ENCODE results near the gene NPEPPS.
"Not testable (repeated sequence)": the region's sequence is repeated elsewhere in the genome, so short reads cannot be mapped to it uniquely, and the experiment has no call there.

DNA sequence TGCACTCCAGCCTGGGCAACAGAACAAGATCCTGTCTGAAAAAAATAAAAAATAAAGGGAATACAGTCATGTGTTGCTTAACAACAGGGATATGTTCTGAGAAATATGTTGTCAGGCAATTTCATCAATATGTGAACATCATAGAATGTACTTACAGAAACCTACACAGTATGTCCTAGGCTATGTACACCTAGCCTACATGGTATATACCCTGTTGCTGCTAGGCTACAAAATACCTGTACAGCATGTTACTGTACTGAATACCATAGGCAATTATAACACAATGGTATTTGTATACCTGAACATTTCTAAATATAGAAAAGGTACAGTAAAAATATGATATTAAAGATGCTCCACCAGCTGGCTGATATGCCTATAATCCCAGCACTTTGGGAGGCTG is 62.6 kb downstream of the NPEPPS start:
- TF ChIP-seq TCF4 (CRISPR knock-in tag; IDR thresholded peaks at IDR 0.05; ENCODE audit: borderline replicate concordance); ZFP30 (CRISPR knock-in tag; IDR thresholded peaks at IDR 0.05); ARNTL (CRISPR knock-in tag; IDR thresholded peaks at IDR 0.05; ENCODE audit: borderline replicate concordance, low read depth); CSDC2 (CRISPR knock-in tag; IDR thresholded peaks at IDR 0.05); ESRRG (CRISPR knock-in tag; IDR thresholded peaks at IDR 0.05); ZNF565 (CRISPR knock-in tag; conservative IDR thresholded peaks at IDR 0.05; ENCODE audit: low read depth); ZNF70 (CRISPR knock-in tag; IDR thresholded peaks at IDR 0.05); ISL1 (CRISPR knock-in tag; IDR thresholded peaks at IDR 0.05): not testable (repeated sequence)
- TF ChIP-seq, protein P1, sequence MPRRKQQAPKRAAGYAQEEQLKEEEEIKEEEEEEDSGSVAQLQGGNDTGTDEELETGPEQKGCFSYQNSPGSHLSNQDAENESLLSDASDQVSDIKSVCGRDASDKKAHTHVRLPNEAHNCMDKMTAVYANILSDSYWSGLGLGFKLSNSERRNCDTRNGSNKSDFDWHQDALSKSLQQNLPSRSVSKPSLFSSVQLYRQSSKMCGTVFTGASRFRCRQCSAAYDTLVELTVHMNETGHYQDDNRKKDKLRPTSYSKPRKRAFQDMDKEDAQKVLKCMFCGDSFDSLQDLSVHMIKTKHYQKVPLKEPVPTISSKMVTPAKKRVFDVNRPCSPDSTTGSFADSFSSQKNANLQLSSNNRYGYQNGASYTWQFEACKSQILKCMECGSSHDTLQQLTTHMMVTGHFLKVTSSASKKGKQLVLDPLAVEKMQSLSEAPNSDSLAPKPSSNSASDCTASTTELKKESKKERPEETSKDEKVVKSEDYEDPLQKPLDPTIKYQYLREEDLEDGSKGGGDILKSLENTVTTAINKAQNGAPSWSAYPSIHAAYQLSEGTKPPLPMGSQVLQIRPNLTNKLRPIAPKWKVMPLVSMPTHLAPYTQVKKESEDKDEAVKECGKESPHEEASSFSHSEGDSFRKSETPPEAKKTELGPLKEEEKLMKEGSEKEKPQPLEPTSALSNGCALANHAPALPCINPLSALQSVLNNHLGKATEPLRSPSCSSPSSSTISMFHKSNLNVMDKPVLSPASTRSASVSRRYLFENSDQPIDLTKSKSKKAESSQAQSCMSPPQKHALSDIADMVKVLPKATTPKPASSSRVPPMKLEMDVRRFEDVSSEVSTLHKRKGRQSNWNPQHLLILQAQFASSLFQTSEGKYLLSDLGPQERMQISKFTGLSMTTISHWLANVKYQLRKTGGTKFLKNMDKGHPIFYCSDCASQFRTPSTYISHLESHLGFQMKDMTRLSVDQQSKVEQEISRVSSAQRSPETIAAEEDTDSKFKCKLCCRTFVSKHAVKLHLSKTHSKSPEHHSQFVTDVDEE (CRISPR knock-in tag; IDR thresholded peaks at IDR 0.05), result not testable (repeated sequence)
- TF ChIP-seq, protein P2, sequence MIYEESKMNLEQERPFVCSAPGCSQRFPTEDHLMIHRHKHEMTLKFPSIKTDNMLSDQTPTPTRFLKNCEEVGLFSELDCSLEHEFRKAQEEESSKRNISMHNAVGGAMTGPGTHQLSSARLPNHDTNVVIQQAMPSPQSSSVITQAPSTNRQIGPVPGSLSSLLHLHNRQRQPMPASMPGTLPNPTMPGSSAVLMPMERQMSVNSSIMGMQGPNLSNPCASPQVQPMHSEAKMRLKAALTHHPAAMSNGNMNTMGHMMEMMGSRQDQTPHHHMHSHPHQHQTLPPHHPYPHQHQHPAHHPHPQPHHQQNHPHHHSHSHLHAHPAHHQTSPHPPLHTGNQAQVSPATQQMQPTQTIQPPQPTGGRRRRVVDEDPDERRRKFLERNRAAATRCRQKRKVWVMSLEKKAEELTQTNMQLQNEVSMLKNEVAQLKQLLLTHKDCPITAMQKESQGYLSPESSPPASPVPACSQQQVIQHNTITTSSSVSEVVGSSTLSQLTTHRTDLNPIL (CRISPR knock-in tag; IDR thresholded peaks at IDR 0.05; ENCODE audit: low read depth), result not testable (repeated sequence)
- TF ChIP-seq, protein P3, sequence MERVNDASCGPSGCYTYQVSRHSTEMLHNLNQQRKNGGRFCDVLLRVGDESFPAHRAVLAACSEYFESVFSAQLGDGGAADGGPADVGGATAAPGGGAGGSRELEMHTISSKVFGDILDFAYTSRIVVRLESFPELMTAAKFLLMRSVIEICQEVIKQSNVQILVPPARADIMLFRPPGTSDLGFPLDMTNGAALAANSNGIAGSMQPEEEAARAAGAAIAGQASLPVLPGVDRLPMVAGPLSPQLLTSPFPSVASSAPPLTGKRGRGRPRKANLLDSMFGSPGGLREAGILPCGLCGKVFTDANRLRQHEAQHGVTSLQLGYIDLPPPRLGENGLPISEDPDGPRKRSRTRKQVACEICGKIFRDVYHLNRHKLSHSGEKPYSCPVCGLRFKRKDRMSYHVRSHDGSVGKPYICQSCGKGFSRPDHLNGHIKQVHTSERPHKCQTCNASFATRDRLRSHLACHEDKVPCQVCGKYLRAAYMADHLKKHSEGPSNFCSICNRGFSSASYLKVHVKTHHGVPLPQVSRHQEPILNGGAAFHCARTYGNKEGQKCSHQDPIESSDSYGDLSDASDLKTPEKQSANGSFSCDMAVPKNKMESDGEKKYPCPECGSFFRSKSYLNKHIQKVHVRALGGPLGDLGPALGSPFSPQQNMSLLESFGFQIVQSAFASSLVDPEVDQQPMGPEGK (CRISPR knock-in tag; IDR thresholded peaks at IDR 0.05; ENCODE audit: borderline replicate concordance), result not testable (repeated sequence)
- TF ChIP-seq, protein P4, sequence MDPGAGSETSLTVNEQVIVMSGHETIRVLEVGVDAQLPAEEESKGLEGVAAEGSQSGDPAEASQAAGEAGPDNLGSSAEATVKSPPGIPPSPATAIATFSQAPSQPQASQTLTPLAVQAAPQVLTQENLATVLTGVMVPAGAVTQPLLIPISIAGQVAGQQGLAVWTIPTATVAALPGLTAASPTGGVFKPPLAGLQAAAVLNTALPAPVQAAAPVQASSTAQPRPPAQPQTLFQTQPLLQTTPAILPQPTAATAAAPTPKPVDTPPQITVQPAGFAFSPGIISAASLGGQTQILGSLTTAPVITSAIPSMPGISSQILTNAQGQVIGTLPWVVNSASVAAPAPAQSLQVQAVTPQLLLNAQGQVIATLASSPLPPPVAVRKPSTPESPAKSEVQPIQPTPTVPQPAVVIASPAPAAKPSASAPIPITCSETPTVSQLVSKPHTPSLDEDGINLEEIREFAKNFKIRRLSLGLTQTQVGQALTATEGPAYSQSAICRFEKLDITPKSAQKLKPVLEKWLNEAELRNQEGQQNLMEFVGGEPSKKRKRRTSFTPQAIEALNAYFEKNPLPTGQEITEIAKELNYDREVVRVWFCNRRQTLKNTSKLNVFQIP (CRISPR knock-in tag; IDR thresholded peaks at IDR 0.05; ENCODE audit: borderline replicate concordance, low read depth), result not testable (repeated sequence)
- TF ChIP-seq, protein P5, sequence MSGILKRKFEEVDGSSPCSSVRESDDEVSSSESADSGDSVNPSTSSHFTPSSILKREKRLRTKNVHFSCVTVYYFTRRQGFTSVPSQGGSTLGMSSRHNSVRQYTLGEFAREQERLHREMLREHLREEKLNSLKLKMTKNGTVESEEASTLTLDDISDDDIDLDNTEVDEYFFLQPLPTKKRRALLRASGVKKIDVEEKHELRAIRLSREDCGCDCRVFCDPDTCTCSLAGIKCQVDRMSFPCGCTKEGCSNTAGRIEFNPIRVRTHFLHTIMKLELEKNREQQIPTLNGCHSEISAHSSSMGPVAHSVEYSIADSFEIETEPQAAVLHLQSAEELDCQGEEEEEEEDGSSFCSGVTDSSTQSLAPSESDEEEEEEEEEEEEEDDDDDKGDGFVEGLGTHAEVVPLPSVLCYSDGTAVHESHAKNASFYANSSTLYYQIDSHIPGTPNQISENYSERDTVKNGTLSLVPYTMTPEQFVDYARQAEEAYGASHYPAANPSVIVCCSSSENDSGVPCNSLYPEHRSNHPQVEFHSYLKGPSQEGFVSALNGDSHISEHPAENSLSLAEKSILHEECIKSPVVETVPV (CRISPR knock-in tag; IDR thresholded peaks at IDR 0.05), result not testable (repeated sequence)
